ENCODE results near the gene GUSB.

Gene GUSB

DNA sequence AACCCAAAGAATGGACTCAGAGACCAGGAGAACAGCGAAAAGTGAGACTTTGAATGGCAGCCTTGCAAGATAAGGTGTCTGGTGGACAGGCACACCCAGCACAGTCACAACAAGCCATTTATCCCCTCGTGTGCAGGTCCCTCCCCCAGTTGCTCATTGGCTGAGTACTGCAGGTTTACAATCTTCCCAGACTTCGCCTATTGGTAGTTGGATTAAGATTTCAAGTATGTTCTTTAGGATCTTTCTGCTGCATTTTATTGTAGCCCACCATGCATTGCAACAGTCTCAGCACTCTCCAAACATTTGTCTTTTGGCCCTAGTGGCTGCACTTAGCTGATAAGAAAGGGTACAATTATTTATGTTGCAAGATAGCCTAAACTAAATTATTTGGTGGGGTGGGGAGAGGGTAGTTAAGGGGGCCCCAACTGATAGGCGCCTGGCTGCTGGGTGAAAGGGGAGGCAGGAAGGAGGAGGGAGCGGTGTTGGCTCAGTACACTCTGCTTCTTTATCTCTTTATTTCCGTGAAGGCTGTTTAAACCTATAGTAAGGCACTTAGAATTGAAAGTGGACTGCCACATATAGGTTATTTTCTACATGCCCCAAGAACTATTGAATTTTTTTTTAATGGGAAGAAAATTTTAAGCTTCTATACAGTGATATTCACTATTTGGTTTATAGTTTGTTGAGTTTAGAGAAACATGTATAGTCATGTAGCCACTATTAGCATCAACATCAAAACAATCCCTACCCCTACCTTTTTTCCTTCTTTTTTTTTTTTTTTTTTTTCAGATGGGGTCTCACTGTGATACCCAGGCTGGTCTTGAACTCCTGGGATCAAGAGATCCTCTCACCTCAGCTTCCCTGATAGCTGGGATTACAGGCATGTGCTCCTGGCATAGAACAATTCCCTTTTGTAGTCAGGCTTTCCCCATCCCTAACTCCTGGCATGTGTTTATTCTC, 54.2 kb downstream of the GUSB start:
- no peak for DNase-seq

- DNase-seq = no peak
Measured at GRCh38 chr7:65926588-65926987, 55.4 kb downstream of the GUSB start.

DNA sequence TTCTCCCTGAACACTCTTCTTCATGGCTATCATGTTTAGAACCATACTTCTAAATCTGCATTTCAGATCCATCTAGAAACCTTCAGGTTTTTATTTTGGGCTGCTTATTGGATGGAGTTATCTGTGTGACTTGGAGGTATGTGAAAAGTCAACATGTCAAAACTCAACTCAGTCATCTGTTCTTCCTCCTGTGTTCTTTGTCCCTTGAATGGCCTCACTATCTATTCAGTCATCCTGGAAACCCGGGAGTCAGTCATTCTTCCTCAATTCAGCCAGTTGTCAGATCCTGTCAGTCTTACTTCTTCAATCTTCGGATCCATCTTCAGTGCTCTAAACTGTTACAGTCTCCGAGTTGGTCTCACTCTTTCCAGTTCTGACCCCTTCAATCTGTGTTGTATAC, 57.0 kb downstream of the GUSB start:
- DNase-seq = no peak

GRCh38 chr7:65924193-65924592, 57.8 kb downstream of the GUSB start:
- DNase-seq = no peak

DNA sequence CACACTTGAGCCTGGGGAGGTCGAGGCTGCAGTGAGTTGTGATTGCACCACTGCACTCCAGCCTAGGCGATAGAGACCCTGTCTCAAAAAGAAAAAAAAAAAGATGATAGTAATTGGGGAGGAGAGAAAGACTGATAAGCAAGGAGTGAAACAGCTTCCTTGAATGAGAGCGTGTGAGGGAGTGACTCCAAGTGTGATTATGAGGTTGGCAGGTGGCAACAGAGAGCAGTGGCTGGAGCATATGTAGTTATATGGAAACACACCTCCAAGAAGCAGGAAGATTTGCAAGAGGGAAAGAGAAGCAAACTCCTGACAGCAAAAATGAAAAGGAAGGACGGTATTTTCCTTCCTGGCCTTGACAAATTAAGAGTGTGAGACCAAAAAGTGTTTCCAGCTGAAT, 58.7 kb downstream of the GUSB start:
- no peak for DNase-seq

DNA sequence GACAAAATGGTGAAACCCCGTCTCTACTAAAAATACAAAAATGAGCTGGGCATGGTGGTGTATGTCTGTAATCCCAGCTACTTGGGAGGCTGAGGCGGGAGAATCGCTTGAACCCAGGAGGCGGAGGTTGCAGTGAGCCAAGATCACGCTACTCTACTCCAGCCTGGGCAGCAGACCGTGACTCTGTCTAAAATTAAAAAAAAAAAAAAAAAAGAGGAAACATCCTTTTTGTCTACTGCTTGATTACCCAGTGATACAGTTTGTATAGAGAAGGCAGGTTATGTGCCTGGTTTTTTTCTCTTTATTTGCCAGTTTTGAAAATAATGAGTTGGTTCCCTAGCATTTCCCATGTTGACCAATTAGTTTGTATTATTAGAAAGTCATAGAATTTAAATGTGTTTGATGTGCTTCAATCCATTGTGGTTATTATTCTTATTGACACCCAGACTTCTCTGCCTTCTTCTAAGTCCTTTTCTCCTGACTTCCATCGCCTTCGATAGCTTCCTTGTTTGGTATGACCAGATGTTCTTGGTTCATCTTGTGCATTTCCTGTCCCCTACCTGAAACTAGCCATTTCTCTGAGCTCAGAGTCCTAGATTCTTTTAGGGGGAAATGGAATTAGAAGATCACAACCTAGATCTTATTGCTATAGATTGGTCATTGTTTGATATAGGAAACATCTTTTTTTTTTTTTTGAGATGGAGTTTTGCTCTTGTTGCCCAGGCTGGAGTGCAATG, 65.9 kb downstream of the GUSB start:
- DNase-seq = no peak

- no peak for DNase-seq
Measured at GRCh38 chr7:65912237-65912636, 69.8 kb downstream of the GUSB start.
